NCI-H69 (cell line): ENCODE measurements around the gene SMARCD3.

Experiments used
- DNase-seq: peaks from one replicate; lab custom pipeline; 2025; lab: John Stamatoyannopoulos, UW

SMARCD3 gene

DNA sequence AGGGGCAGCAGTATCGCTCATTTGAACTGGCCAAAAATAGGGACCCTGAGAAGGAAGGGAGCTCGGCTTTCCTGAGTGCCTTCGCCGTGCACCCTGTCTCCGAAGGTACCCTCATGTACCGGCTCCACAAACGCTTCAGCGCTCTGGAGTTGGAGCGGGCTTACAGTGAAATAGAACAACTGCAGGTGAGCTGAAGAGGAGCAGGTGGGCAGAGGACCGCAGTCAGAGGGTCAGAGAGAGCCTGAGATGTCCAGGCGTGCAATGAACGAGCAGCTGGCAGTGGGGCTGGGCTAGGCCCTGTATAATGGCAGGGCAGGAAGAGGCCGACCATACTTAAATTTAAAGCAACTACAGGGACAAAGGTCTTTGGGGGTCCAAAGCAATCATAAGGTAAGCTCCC is 12.1 kb downstream of the SMARCD3 start:
- no peak for DNase-seq

DNA sequence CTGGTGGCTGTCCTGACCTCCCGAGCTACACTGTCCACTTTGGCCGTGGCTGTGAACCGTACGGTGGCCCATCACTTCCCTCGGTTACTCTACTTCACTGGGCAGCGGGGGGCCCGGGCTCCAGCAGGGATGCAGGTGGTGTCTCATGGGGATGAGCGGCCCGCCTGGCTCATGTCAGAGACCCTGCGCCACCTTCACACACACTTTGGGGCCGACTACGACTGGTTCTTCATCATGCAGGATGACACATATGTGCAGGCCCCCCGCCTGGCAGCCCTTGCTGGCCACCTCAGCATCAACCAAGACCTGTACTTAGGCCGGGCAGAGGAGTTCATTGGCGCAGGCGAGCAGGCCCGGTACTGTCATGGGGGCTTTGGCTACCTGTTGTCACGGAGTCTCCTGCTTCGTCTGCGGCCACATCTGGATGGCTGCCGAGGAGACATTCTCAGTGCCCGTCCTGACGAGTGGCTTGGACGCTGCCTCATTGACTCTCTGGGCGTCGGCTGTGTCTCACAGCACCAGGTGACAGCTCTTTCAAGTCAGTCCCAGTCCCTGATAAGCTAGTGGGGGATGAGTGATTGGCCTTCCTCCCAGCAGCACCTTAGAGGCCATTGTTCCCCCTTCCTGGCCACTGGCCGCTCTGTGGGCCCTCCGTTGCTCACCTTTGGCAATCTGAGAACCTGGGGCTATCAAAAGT is 13.3 kb downstream of the SMARCD3 start:
- no peak for DNase-seq

DNA sequence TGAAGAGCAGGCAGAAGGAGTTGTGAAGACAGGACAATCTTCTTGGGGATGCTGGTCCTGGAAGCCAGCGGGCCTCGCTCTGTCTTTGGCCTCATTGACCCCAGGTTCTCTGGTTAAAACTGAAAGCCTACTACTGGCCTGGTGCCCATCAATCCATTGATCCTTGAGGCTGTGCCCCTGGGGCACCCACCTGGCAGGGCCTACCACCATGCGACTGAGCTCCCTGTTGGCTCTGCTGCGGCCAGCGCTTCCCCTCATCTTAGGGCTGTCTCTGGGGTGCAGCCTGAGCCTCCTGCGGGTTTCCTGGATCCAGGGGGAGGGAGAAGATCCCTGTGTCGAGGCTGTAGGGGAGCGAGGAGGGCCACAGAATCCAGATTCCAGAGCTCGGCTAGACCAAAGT is 14.7 kb downstream of the SMARCD3 start:
- DNase-seq: no peak

DNA sequence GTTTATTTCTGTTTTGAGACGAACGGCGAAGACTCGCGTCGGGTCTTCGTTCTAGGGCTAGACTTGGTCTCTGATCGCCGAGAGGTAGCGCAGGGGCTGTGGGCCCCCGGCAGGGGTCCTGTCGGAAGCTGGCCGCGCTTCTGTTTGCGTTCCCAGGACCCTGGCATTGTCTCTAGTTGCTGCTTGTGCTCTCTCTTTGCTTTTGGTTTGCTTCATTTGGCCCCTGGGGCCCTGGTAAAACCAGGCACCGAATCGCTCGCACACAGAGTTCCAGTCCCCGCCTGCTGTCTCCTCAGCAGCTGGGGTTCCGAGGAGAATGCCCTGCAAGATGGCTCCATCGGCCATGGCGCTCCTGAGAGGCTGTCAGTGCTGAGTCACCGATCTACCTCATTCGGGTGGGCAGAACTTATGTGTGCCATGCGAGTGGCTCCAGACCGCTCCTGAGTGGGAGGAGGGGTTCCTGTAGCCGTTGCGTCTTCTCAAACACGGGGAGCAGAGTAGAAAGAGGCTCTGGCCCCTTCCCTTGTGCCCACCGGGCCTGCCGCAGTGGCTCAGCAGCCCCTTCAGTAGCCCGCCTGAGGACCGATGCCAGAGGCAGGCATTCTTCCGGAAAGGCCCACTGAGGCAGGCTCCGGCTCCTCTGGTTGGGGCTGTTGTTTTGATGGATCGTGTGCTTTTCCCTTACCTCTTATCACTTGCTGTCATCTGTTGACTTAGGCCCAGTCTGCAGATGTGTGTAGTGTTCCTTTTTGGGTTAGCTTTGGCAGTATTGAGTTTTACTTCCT is 15.4 kb downstream of the SMARCD3 start:
- DNase-seq: peak; percentile 46

DNA sequence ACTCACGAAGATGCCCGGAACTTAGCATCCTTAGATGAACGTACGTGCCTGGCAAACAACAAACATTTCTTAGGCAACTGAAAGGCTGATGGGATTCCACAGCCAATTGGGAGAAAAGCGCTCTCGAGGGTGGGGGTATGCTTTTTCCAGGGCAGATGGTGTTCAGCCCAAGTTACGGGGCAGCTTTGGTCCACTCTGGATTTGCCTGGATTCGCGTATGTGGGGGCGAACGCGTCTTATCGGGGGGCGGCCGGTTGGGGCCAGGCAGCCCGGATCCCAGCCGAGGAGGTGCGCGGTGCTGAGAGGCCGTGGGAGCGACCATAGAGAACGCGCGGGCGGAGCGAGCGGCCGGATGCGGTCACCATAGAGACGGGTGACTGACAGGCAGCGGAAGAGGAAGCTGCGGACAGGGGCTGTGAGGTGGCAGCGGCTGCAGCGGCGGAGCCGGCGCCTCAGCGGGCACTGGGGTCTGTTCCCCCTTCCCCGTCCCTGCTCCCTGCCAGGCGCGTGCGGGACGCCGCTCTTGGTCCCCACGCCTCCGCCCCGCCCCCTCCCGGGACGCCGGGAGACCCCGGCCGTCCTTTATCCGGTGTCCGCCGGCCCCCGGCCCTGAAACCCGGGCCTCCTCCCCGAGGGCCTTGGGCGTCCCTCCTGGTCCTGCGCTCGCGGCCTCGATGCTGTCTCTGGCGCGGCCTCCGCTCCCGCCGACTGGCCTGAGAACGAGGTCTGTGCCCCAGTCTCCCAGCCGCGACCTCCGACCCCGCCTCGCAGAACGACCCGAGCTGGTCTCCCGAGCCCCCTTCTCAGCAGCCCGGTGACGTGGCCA is 16.2 kb downstream of the SMARCD3 start, which contains the start of gene CHPF2:
Gene CHPF2 (plus strand): TSS at position 393 of the 826 bp plus-strand sequence. CDS start 1,529 bp downstream, outside the sequence.
- DNase-seq: peak; percentile 93

DNA sequence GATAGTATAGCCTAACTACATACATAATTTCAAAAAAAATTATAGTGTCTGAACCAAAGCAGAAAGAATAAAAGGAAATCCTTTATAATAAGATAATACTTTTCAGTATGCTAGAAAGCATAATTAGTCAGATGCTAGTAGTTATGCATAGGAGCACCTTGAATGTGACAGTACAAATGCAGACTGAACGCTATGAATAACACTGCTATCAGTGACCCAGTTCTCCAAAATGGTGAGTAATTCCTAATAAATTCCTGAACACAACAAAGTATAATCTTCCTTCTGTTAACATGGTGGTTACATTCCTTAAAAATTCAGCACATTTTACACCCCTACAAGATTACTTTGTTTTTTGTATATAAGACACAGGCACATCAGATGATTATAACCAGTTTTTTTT is 17.4 kb downstream of the SMARCD3 start:
- DNase-seq: no peak

DNA sequence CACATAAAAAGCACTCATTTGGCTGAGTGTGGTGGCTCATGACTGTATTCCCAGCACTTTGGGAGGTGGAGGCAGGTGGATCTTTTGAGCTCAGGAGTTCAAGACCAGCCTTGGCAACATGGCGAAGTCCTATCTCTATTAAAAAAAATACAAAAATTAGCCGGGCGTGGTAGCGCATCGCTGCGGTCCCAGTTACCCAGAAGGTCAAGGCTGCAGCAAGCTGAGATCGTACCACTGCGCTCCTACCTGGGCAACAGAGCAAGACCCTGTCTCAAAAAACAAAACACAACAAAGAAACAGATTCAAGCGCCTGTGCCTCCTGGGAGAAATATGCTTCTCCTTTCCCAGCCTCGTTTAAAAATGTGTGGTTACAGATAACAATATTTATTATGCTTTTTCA is 19.2 kb downstream of the SMARCD3 start:
- no peak for DNase-seq

DNA sequence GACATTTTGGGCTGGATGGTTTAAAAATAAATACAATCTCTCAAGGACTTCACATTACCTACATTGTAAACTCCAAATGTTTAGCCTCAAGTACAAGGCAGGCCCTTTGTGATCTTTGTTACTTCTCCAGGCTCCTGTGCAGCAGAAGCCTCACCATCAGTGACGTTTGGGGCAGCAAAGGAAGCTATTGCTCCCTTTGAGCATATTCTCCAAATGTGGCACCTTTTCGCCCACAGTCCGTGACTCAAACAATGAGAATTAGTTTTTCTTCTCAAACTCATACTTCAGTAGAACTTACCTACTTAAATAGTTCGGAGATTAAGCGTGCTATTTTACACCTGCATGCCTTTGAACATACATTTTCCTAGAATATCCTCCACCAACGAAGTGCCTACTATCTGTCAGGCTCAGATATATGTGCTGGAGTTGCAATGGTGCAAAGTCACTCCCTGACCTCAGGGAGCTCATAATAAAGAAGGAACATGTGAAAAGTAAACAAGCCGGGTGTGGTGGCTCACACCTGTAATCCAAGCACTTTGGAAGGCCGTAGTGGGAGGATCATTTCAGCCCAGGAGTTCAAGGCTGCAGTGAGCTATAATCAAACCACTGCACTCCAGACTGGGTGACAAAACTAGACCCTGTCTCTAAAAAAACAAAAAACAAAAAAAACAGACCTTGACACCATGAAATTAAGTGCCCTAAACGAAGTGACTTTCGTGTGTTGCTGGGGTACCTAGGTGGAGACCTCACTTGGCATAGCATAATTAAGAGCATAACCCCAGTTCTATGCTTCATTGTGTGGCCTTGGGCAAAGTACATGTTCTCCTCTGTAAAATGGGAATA is 20.2 kb downstream of the SMARCD3 start:
- peak; percentile 31 for DNase-seq

DNA sequence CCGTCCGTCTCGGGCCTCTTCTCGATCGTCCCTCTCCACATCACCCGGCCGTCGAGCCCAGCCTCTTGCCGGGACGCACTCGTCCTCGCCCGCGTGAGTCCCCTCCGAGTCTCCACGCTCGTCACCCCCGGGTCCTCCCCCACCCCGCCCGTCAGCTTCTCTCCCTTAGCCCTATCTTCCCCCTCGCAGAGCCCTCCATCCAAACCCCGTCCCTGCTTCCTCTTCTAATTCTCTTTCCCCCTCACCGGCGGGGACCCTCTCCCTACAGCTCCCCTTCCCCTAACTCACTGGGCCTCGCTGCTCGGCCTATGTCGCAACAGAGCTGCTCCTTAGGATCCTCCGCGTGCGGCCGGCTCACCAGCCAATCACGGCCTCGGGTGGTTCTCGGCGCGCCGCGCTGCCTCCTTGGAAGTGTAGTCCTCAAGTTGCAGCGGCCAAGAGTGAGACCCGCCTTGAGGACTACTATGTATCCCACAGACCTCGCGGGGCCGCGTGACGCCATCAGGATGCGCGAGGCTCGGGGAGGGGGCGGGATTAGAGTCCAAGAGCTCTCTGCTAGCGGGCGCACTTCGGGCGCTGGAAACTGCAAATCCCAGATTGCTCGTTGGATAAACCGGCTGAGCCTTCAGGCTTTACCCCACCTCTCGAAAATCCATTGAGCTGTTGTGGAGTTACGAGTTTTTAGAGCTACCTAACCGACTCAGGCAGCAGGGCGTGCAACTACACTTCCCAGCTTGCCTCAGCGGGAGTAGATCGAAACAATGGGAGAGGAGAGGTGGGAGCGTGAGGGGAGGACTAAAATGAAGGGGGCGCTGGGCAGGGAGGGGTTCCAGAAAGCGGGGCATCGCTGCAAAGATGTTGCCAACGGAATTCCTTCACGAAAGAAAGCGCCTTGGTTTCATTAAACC is 21.4 kb downstream of the SMARCD3 start, which contains the start of gene ABCF2:
Gene ABCF2 (minus strand): TSS at position 331 of the 908 bp plus-strand sequence. CDS start 747 bp downstream, outside the sequence.
- DNase-seq: peak; percentile 99

DNA sequence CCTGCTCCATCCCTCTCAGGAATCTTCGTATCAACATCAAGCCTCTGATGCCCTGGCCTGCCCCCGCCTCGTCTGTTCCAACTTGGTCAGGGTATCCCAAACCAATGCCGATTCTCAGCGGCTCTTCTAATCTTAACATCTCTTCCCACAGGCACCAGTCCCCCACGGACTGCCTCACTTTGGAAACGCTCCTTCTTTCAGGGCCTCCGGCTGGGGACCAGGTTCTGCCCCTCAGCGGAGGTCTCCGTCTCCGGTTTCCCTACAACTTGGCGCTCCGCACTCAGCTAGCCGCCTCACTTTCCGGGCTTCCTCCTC is 22.0 kb downstream of the SMARCD3 start:
- no peak for DNase-seq

DNA sequence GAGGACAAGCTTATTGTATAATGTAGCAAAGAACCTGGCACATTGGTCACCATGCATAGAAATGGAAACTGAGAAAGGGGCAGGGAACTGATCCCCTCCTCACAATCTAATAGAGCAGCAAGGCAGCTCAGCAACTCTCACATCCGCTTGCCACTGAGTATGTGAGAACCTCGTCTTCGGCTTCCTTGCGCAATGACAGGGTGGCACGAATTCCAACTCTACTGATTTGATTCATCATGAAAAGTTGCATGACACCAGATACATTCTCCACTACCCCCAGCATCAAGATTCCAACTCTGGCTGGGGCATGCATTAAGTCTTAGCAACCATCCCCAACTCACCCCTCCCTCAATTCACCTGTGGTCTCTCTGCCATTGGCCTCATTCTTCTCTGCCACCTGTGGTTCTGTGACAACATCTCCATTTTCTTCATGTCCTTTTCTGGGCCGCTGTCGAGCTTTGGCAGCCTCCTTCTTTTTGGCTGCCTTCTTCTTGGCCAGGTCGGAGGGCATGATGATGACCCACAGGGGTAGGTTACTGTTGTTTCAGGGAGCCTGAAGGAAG is 22.5 kb downstream of the SMARCD3 start:
- no peak for DNase-seq

DNA sequence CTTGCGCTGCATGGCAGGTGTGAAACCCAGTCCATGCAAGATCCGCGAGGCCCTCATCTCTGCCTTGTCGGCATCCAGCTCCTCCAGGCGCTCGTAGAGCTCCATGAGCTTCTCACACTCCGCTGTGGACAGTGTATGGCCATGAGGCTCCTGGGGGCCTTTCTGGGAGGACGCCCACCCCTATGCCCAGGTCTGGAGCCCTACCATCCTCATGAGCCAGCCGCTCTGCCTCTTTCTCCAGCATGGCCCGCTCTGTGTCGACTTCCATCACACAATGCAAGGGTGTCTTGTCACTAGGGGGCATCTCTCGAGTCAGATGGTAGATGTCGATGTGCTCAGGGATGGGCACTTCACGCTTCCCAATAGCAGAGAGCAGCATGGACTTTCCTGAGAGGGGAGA is 24.8 kb downstream of the SMARCD3 start:
- DNase-seq: no peak

DNA sequence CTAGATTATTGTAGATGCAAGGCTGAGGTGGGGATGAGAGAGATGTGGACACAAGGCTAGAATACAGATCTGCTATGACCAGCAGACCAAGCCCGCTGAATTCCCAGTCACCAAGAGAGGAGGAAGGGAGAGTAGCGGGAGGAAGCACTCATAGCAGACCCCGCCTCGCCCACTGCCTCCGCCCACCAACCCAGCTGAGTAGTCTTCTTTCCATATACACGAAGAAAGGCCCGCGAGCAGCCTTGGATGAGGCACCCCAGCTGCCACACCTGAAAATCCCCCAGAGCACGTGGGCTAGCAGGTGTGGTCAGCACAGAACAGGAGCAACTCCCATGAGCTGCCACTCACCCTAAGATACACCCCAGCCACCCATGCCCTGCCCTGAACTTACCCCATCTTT is 30.3 kb downstream of the SMARCD3 start:
- DNase-seq: no peak

DNA sequence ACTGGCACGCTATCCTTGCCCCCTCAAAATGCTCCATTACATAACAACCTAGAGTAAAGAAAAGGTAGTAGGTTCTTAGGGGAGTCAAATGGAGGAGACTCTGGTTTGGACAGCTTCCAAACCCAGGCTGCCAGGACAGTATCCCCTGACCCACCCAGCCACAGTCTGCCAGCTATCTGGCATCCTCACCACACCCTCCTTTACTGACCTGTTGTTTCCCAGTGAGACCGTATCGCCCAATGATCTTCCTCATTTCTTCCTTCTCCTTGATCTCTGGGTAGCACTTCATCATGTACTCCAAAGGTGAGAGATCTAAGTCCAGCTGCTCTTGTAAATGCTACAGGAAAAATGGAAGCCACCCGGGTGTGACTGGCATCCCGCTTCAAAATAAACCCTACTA is 33.1 kb downstream of the SMARCD3 start:
- DNase-seq: no peak

DNA sequence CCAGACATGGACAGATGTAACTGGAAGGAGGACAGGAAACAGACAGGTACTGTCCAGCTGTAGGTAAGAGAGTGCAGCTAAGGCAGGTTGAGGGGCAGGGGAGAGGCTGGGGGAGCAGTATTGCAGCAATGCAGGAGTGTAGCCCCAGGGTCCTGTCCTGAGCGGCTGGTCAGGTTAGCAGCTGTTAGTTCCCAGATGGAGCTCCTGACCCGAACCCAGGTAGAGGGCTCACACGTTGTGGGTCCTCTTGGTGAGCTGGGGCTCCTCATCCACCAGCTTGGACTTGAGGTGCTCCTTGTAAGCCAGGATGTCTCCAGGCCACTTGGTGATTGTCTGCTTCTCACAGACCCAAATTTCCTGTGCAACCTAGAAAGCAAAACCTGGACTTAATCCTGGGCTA is 34.7 kb downstream of the SMARCD3 start:
- no peak for DNase-seq

DNA sequence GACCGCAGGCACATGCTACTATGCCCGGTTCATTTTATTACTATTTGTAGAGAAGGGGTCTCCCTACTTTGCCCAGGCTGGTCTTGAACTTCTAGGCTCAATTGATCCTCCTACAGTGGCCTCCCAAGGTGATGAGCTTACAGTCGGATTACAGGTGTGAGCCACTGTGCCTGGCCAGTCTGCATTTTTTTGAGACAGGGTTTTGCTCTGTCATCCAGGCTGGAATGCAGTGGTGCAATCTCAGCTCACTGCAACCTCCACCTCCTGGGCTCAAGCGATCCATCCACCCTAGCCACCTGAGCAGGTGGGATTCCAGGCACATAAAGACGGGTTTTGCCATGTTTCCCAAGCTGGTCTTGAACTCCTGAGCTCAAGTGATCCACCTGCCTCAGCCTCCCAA is 35.9 kb downstream of the SMARCD3 start:
- no peak for DNase-seq

DNA sequence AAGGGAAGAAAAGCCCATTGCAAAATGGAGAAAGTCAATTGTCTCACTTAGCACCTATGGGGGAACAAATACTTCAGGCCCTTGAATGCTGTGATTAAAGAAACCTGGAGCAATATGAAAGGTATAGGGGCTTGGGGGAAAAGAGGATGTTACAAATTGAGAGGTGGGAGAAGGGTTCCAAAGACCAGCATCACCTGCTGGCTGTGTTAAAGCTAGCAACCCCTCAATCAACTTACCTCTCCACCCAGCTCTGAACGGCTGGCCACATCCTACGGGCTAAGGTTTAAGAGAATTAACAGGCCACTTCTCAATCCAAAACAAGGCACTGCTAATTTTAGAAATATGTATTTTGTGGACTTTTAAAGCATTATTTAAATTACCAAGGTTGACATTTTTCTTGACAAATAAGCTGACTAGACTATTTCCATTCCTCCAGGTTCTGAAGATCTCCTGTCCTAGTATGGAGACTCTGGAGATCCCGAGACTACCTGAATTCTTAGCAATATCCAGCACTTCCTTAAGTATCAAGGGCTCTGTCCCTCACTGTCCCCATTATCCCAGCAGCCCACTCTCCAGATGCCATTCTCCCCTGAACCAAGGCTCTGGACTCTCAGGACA is 37.2 kb downstream of the SMARCD3 start:
- DNase-seq: no peak

DNA sequence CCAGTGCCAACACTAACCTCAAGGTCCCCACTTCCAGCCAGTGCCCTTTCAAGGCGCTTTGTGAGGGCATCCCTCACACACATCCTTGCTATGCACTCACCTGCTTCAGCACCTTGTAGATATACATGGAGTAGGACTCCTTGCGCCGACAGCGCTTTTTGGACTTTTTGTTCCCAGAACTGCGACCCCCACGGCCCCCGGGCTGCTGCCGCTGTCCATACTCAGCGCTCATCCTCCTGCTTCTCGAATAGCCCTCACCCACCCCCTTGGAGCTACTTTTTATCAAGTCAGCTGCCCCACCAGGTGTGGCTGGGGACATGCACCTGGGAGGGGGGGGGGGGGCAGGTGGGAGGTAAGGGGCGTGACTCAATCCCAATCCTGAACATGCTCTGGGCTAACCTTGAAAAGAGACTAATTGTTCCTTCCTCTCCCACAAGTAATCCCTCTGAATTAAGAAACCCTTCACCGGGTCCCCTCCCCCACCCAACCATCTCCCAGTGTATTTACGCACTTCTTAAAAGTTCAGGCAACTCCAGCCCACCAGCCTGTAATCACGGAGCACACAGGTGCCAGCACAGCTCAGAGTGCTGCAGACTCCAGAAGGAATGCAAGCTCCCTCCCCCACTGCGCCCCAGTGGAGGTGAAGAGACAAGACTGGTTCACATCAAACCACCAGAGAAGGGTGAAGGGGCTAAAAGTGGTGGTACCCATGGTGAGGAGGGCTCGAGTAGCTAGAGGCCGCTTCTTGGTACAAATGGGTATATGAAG is 38.2 kb downstream of the SMARCD3 start, which contains the start of gene H2BK1:
Gene H2BK1 (minus strand): TSS at position 402 of the 768 bp plus-strand sequence. CDS start 170 bp downstream, at position 232.
- no peak for DNase-seq

DNA sequence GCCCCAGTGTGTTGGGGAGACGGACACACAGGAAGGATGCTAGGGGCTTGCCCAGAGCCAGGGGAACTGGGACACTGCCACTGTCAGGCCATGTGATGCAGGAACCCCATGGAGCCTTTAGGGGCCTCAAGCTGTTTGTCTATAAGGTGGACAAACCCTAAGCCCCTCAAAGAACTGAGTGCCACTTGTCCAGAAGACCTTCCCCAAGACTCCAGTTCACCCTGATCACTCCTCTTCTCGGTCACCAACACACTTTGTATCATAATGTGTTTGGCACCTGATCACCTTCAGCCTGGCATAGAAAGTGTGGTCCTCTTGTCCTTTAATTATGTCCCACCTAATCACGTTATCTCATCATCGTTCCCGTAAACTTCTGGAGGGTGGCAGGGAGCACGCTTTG is 38.9 kb downstream of the SMARCD3 start:
- no peak for DNase-seq
